CD4-positive, alpha-beta T cell treated with Interleukin-21 for 1 hour (primary cell): Measurements from ENCODE around the gene PPP1R12A.
"Not testable (repeated sequence)": the region's sequence is repeated elsewhere in the genome, so short reads cannot be mapped to it uniquely, and the experiment has no call there.

Experiments
- DNase-seq: peaks from one replicate; pipeline ENCODE4 v3.0.0-alpha.2; 2020

Gene PPP1R12A

GRCh38 chr12:79891506-79892162 is 43.3 kb downstream of the PPP1R12A start:
- no peak for DNase-seq

GRCh38 chr12:79887890-79888289 is 47.0 kb downstream of the PPP1R12A start:
- no peak for DNase-seq

- DNase-seq: peak; percentile 63
Measured at GRCh38 chr12:79886917-79887519, 47.9 kb downstream of the PPP1R12A start.

- no peak for DNase-seq
Measured at GRCh38 chr12:79885911-79886490, 48.9 kb downstream of the PPP1R12A start.

- no peak for DNase-seq
Measured at GRCh38 chr12:79884401-79885006, 50.4 kb downstream of the PPP1R12A start.

- DNase-seq: no peak
Measured at GRCh38 chr12:79883216-79883615, 51.7 kb downstream of the PPP1R12A start.

GRCh38 chr12:79881351-79881750 is 53.5 kb downstream of the PPP1R12A start:
- no peak for DNase-seq

GRCh38 chr12:79878506-79878905 is 56.4 kb downstream of the PPP1R12A start:
- not testable (repeated sequence) for DNase-seq

GRCh38 chr12:79877246-79877645 is 57.7 kb downstream of the PPP1R12A start:
- DNase-seq: no peak

GRCh38 chr12:79874665-79875064 is 60.2 kb downstream of the PPP1R12A start:
- DNase-seq: no peak

- no peak for DNase-seq
Measured at GRCh38 chr12:79873201-79873600, 61.7 kb downstream of the PPP1R12A start.

- DNase-seq: no peak
Measured at GRCh38 chr12:79871621-79872020, 63.3 kb downstream of the PPP1R12A start.

GRCh38 chr12:79870916-79871315 is 64.0 kb downstream of the PPP1R12A start:
- no peak for DNase-seq

- no peak for DNase-seq
Measured at GRCh38 chr12:79859646-79860045, 75.3 kb downstream of the PPP1R12A start.

- no peak for DNase-seq
Measured at GRCh38 chr12:79858518-79858917, 76.4 kb downstream of the PPP1R12A start.

GRCh38 chr12:79857675-79858074 is 77.2 kb downstream of the PPP1R12A start:
- DNase-seq: no peak

- no peak for DNase-seq
Measured at GRCh38 chr12:79850610-79851299, 84.1 kb downstream of the PPP1R12A start.

- DNase-seq: peak; percentile 10
Measured at GRCh38 chr12:79848339-79848738, 86.6 kb downstream of the PPP1R12A start.

GRCh38 chr12:79847417-79847816 is 87.5 kb downstream of the PPP1R12A start:
- DNase-seq: no peak

- DNase-seq: no peak
Measured at GRCh38 chr12:79844693-79845092, 90.2 kb downstream of the PPP1R12A start.

- DNase-seq: no peak
Measured at GRCh38 chr12:79843978-79844377, 90.9 kb downstream of the PPP1R12A start.

GRCh38 chr12:79842630-79843029 is 92.3 kb downstream of the PPP1R12A start:
- no peak for DNase-seq

GRCh38 chr12:79841878-79842265 is 93.0 kb downstream of the PPP1R12A start:
- DNase-seq: no peak
